Measurements from ENCODE around the gene OSER1.

DNA sequence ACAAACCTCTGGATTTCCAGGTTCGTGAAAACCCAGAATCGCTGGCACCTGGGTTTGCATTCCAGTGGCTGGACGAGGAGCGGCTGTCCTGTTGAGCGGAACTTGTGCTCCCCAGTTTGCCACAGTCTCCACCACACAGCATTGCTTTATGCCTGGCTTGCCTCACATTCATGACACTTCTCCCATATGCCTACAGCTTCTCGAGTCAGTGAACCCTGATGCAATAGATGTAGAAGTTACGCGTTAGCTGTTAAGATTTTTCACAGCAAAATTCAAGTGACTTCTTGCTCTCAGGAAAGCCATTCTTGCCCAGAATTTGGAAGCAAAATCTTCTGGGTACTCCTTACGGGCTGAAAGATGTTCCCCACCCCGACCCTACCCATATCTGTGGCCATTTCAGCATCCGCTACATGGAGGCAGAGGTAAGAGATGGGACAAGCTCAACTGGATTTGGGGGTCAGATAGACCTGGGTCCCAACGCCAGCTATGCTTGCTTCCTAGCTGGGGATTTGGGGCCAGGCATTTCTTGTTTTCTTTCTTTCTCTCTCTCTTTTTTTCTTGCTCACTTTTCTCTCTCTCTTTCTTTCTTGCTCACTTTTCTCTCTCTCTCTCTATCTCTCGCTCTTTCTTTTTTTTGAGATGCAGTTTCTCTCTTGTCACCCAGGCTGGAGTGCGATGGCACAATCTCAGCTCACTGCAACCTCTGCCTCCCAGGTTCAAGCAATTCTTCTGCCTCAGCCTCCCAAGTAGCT lies 24.2 kb upstream of the OSER1 start:
- TF ChIP-seq, protein P1, sequence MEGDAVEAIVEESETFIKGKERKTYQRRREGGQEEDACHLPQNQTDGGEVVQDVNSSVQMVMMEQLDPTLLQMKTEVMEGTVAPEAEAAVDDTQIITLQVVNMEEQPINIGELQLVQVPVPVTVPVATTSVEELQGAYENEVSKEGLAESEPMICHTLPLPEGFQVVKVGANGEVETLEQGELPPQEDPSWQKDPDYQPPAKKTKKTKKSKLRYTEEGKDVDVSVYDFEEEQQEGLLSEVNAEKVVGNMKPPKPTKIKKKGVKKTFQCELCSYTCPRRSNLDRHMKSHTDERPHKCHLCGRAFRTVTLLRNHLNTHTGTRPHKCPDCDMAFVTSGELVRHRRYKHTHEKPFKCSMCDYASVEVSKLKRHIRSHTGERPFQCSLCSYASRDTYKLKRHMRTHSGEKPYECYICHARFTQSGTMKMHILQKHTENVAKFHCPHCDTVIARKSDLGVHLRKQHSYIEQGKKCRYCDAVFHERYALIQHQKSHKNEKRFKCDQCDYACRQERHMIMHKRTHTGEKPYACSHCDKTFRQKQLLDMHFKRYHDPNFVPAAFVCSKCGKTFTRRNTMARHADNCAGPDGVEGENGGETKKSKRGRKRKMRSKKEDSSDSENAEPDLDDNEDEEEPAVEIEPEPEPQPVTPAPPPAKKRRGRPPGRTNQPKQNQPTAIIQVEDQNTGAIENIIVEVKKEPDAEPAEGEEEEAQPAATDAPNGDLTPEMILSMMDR (IDR thresholded peaks at IDR 0.05 in 4 of 5, conservative IDR thresholded peaks at IDR 0.05 in 1 of 5): no peak
- no peak for TF ChIP-seq POLR2A (IDR thresholded peaks at IDR 0.05)

Data from gastrocnemius medialis (tissue), 4 donors.